Measurements from ENCODE around the gene NT5M.
A peak's percentile ranks its signal among the peaks of the same experiment; 100 is the strongest.

NT5M gene

GRCh38 chr17:17343896-17344506 lies 40.8 kb downstream of the NT5M start:
- DNase-seq (ENCODE audit: low spot score): no peak

GRCh38 chr17:17344507-17345293 lies 41.5 kb downstream of the NT5M start:
- DNase-seq (ENCODE audit: low spot score): no peak

GRCh38 chr17:17345294-17345597 lies 42.1 kb downstream of the NT5M start:
- no peak for DNase-seq (ENCODE audit: low spot score)

GRCh38 chr17:17345686-17346427 lies 42.7 kb downstream of the NT5M start:
- DNase-seq (ENCODE audit: low spot score): no peak

- no peak for DNase-seq (ENCODE audit: low spot score)
These were observed 43.5 kb downstream of the NT5M start for GRCh38 chr17:17346428-17347233.

GRCh38 chr17:17347234-17347955 lies 44.2 kb downstream of the NT5M start:
- DNase-seq (ENCODE audit: low spot score): no peak

GRCh38 chr17:17347956-17348871 lies 45.0 kb downstream of the NT5M start:
- DNase-seq (ENCODE audit: low spot score): no peak

GRCh38 chr17:17348872-17349723 lies 45.9 kb downstream of the NT5M start:
- DNase-seq (ENCODE audit: low spot score): peak; percentile 74

GRCh38 chr17:17349724-17350106 lies 46.5 kb downstream of the NT5M start:
- no peak for DNase-seq (ENCODE audit: low spot score)

GRCh38 chr17:17350491-17351355 lies 47.5 kb downstream of the NT5M start:
- DNase-seq (ENCODE audit: low spot score): no peak

- DNase-seq (ENCODE audit: low spot score): no peak
These were observed 48.3 kb downstream of the NT5M start for GRCh38 chr17:17351356-17351891.

GRCh38 chr17:17351901-17352781 lies 49.0 kb downstream of the NT5M start:
- no peak for DNase-seq (ENCODE audit: low spot score)

GRCh38 chr17:17352836-17353624 lies 49.9 kb downstream of the NT5M start:
- DNase-seq (ENCODE audit: low spot score): no peak

GRCh38 chr17:17353625-17354484 lies 50.7 kb downstream of the NT5M start:
- no peak for DNase-seq (ENCODE audit: low spot score)

- peak; percentile 91 for DNase-seq (ENCODE audit: low spot score)
These were observed 51.6 kb downstream of the NT5M start for GRCh38 chr17:17354560-17355349.
